MM.1S (cell line): ENCODE data around the gene MARVELD2.
"Not testable (repeated sequence)": the region's sequence is repeated elsewhere in the genome, so short reads cannot be mapped to it uniquely, and the experiment has no call there.

Experiments
- DNase-seq: peaks from one replicate; pipeline ENCODE4 v3.0.0-alpha.2; 2015
- H2AFZ ChIP-seq: fragments of 300-600 bp; sonication (generic); 2 replicates; pipeline ENCODE4 v1.6.0; 2016; ENCODE audit warnings: antibody characterized with exemption, low read length
- H3F3A ChIP-seq: fragments of 300-600 bp; sonication (generic); 2 replicates; pipeline ENCODE4 v1.6.1; 2016; ENCODE audit warnings: mild to moderate bottlenecking, antibody characterized with exemption, low read length, moderate library complexity, mixed read lengths; ENCODE audit not compliant: insufficient read depth
- H3K27ac ChIP-seq: fragments of 300-600 bp; sonication (generic); 2 replicates; pipeline ENCODE4 v1.5.1; 2016; ENCODE audit warnings: mild to moderate bottlenecking, low read length
- H3K27me3 ChIP-seq: fragments of 300-600 bp; sonication (generic); replicated peaks from 2 replicates; pipeline ENCODE4 v1.6.0; 2016; ENCODE audit warnings: low read length; ENCODE audit not compliant: insufficient read depth
- H3K36me3 ChIP-seq: fragments of 300-600 bp; sonication (generic); replicated peaks from 2 replicates; pipeline ENCODE4 v1.6.1; 2016; ENCODE audit warnings: mild to moderate bottlenecking, low read length, mixed read lengths; ENCODE audit not compliant: insufficient read depth
- H3K4me1 ChIP-seq: fragments of 300-600 bp; sonication (generic); 2 replicates; pipeline ENCODE4 v1.6.1; 2016; ENCODE audit warnings: low read length, mixed read lengths
- H3K4me2 ChIP-seq: fragments of 300-600 bp; sonication (generic); 2 replicates; pipeline ENCODE4 v1.6.0; 2016; ENCODE audit warnings: low read depth, low read length
- H3K4me3 ChIP-seq: fragments of 300-600 bp; sonication (generic); 2 replicates; pipeline ENCODE4 v1.5.1; 2016; ENCODE audit warnings: low read length, mixed read lengths
- H3K79me2 ChIP-seq: fragments of 300-600 bp; sonication (generic); 2 replicates; pipeline ENCODE4 v1.6.1; 2016; ENCODE audit warnings: mixed run types, low read length, mixed read lengths
- H3K9ac ChIP-seq: fragments of 300-600 bp; sonication (generic); 2 replicates; pipeline ENCODE4 v1.6.1; 2016; ENCODE audit warnings: low read length, mixed read lengths
- H3K9me2 ChIP-seq: fragments of 300-600 bp; sonication (generic); replicated peaks from 2 replicates; pipeline ENCODE4 v1.6.1; 2016; ENCODE audit warnings: mild to moderate bottlenecking, low read length, mixed read lengths; ENCODE audit not compliant: insufficient read depth
- H3K9me3 ChIP-seq: fragments of 300-600 bp; sonication (generic); replicated peaks from 2 replicates; pipeline ENCODE4 v1.6.1; 2016; ENCODE audit warnings: mild to moderate bottlenecking, low read length, mixed read lengths; ENCODE audit not compliant: insufficient read depth
- H4K20me1 ChIP-seq: fragments of 300-600 bp; sonication (generic); 2 replicates; pipeline ENCODE4 v1.6.1; 2016; ENCODE audit warnings: mild to moderate bottlenecking, low read length, moderate library complexity, mixed read lengths; ENCODE audit not compliant: insufficient read depth
- EZH2 ChIP-seq: fragments of 300-600 bp; sonication (generic); optimal IDR thresholded peaks from 2 replicates; pipeline ENCODE3; 2017; ENCODE audit warnings: low read depth, mild to moderate bottlenecking, antibody characterized with exemption, low read length, mixed read lengths
- EZH2phosphoT487 ChIP-seq: fragments of 300-600 bp; sonication (generic); IDR thresholded peaks from 2 replicates; pipeline ENCODE4 v1.6.1; 2018; ENCODE audit warnings: antibody characterized with exemption, low read length
- TF ChIP-seq, protein P1 (sequence below): fragments of 300-600 bp; sonication (generic); IDR thresholded peaks from 2 replicates; pipeline ENCODE4 v1.5.1; 2016; ENCODE audit warnings: antibody characterized with exemption, low read length, mixed read lengths

MARVELD2 gene

DNA sequence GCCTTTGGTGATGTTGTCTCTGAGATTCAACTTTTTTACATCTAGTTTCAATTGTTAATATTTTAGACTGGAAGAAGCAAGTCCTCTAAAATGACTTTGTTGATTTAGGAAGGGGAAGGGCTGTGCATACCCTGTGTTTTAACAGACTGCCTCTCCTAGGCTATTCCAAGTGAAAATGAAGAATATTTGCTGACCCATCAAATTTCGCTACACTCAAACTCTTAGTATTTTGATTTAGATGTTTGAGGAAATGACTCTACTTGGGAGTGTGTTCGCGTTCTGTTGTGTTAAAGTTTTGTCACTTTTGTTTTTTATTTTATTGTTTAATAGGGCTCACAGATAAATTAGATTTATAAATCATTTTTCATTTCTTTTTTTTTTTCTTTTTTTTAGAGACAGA is 3.6 kb downstream of the MARVELD2 start:
- H3K36me3 ChIP-seq: no peaks in the 10 kb centered on the region
- TF ChIP-seq EZH2 (no peak), EZH2phosphoT487 (no peak)
- TF ChIP-seq, protein P1, sequence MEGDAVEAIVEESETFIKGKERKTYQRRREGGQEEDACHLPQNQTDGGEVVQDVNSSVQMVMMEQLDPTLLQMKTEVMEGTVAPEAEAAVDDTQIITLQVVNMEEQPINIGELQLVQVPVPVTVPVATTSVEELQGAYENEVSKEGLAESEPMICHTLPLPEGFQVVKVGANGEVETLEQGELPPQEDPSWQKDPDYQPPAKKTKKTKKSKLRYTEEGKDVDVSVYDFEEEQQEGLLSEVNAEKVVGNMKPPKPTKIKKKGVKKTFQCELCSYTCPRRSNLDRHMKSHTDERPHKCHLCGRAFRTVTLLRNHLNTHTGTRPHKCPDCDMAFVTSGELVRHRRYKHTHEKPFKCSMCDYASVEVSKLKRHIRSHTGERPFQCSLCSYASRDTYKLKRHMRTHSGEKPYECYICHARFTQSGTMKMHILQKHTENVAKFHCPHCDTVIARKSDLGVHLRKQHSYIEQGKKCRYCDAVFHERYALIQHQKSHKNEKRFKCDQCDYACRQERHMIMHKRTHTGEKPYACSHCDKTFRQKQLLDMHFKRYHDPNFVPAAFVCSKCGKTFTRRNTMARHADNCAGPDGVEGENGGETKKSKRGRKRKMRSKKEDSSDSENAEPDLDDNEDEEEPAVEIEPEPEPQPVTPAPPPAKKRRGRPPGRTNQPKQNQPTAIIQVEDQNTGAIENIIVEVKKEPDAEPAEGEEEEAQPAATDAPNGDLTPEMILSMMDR: no peak
- H3F3A ChIP-seq: peaks cover 10% of the 10 kb centered on the region
- H3K27ac ChIP-seq: no peak overlapping the region
- no peak for DNase-seq
- H3K79me2 ChIP-seq: no peaks in the 10 kb centered on the region
- H3K9me3 ChIP-seq: no peaks in the 10 kb centered on the region
- H3K4me3 ChIP-seq: no peak overlapping the region
- H4K20me1 ChIP-seq: no peaks in the 10 kb centered on the region
- H3K27me3 ChIP-seq: no peaks in the 10 kb centered on the region
- no peak overlapping the region for H3K4me2 ChIP-seq
- no peaks in the 10 kb centered on the region for H3K4me1 ChIP-seq
- H3K9me2 ChIP-seq: no peaks in the 10 kb centered on the region
- no peak overlapping the region for H3K9ac ChIP-seq
- no peak overlapping the region for H2AFZ ChIP-seq

DNA sequence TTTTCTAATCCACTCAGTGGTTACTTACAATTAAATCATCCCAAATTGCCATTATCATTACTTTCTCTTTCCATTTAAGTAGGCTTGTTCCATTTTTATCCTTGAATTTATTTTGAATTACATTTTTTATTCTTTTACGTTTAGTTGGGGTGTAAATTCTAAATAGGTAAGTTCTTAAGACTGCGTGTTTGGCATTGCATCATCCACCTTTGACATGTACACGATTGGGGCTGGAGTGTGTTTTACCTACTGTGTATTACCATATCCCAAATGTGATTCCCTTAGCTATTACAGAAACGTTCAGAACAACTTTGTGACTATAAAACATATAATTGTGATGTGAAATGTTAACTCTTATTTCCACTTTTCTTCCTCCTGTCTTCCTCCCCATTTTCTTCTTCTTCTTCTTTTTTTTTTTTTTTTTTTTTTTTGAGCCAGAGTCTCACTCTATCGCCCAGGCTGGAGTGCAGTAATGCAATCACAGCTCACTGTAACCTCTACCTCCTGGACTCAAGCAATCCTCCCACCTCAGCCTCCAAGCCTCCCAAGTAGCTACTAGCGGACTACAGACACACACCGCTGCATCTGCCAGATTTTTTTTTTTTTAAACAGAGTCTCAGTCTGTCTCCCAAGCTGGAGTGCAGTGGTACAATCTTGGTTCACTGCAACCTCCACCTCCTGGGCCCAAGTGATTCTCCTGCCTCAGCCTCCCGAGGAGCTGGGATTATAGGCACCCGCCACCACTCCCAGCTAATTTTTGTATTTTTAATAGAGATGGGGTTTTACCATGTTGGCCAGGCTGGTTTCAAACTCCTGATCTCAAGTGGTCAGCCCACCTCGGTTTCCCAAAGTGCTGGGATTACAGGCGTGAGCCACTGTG is 16.7 kb downstream of the MARVELD2 start:
- H3K9ac ChIP-seq: no peak overlapping the region
- no peaks in the 10 kb centered on the region for H3K9me3 ChIP-seq
- H3K4me2 ChIP-seq: no peak overlapping the region
- no peaks in the 10 kb centered on the region for H3K79me2 ChIP-seq
- H3K4me3 ChIP-seq: no peak overlapping the region
- DNase-seq: no peak
- H3K27me3 ChIP-seq: no peaks in the 10 kb centered on the region
- H3K9me2 ChIP-seq: no peaks in the 10 kb centered on the region
- H3F3A ChIP-seq: no peaks in the 10 kb centered on the region
- no peak overlapping the region for H3K27ac ChIP-seq
- TF ChIP-seq, protein P1: no peak
- no peak for TF ChIP-seq EZH2
- no peak for TF ChIP-seq EZH2phosphoT487
- H3K4me1 ChIP-seq: no peaks in the 10 kb centered on the region
- no peak overlapping the region for H2AFZ ChIP-seq
- no peaks in the 10 kb centered on the region for H4K20me1 ChIP-seq
- no peaks in the 10 kb centered on the region for H3K36me3 ChIP-seq

DNA sequence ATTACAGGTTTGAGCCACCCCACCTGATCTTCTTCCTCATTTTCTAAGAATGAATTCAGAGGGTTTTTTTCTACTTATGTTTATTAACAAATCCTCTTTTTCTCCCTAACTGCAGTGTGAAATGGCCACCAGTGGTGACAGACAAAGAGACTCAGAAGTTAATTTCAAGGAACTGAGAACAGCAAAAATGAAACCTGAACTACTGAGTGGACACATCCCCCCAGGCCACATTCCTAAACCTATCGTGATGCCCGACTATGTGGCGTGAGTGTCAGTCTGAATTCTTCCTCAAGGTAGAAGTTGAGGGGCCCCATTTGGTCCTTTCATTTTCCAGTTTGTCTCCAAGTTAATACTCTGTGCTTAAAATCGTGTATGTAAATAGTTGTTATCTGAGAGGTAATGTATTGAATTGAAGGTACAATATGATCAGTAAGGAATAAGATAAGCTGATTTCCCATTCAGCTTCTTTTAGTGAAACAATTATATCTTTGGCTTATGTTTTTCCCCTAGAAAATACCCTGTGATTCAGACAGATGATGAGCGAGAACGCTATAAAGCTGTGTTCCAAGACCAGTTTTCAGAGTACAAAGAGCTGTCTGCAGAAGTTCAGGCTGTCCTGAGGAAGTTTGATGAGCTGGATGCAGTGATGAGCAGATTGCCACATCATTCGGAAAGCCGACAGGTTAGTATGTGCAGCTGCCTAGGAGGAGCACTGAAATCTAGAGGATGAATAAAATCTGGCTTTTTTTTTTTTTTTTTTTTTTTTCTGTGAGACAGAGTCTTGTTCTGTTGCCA is 17.7 kb downstream of the MARVELD2 start:
- Histone ChIP-seq H3K4me3 (no peak overlapping the region), H3F3A (no peaks in the 10 kb centered on the region), H3K9ac (no peak overlapping the region; the same call in 1 of the 2 replicates), H3K9me2 (no peaks in the 10 kb centered on the region), H3K27me3 (no peaks in the 10 kb centered on the region), H3K27ac (no peak overlapping the region), H3K4me1 (no peaks in the 10 kb centered on the region), H4K20me1 (no peaks in the 10 kb centered on the region), H3K36me3 (no peaks in the 10 kb centered on the region), H3K4me2 (peak overlapping the region; percentile 27), H2AFZ (peak overlapping the region; percentile 67), H3K79me2 (no peaks in the 10 kb centered on the region), H3K9me3 (no peaks in the 10 kb centered on the region)
- peak; percentile 8 for DNase-seq
- TF ChIP-seq, protein P1: no peak
- TF ChIP-seq EZH2: no peak
- TF ChIP-seq EZH2phosphoT487: no peak

DNA sequence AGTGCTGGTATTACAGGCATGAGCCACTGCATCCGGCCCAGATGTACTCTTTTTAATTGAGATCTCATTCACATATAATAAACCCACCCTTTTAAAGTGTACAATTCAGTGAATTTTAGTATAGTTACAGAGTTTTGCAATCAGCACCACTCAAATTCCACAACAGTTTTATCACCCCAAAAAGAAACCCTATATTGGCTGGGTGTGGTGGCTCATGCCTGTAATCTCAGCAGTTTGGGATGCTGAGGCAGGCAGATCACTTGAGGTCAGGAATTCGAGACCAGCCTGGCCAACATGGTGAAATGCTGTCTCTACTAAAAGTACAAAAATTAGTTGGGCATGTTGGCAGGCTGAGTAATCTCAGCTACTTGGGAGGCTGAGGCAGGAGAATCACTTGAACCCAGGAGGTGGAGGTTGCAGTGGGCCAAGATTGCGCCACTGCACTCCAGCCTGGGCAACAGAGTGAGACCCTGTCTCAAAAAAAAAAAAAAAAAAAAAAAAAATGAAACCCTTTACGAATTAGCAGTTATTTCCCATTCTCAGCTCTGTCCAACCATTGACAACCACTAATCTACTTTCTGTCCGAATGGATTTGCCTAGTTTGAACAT is 20.5 kb downstream of the MARVELD2 start:
- H3K4me2 ChIP-seq, H3K9ac ChIP-seq, H3K9me3 ChIP-seq, H2AFZ ChIP-seq, H3K79me2 ChIP-seq, H3K4me1 ChIP-seq, DNase-seq, H3K9me2 ChIP-seq, H4K20me1 ChIP-seq, H3K4me3 ChIP-seq, H3F3A ChIP-seq, H3K27me3 ChIP-seq, H3K36me3 ChIP-seq, H3K27ac ChIP-seq: not testable (repeated sequence)
